Prostate gland (tissue), 2 donors: ENCODE measurements around the gene FAM117B.

ENCODE experiments used
- CTCF ChIP-seq, 4 experiments: fragments of 200-600 bp in 2 of 4; fragments of 450-650 bp in 2 of 4; sonication (generic) in 2 of 4; IDR thresholded peaks; 1 replicate in 3 of 4; 2 replicates in 1 of 4; pipeline ENCODE4 v1.5.1; 2016 to 2019; ENCODE audit warnings: antibody characterized with exemption in 4 of 4, mild to moderate bottlenecking in 2 of 4, moderate library complexity in 2 of 4
- POLR2A ChIP-seq: fragments of 450-650 bp; IDR thresholded peaks from one replicate; pipeline ENCODE4 v1.6.1; 2016; ENCODE audit warnings: antibody characterized with exemption, mild to moderate bottlenecking
- POLR2AphosphoS5 ChIP-seq: sonication (generic); formaldehyde crosslinking; IDR thresholded peaks from one replicate; pipeline ENCODE4 v1.6.1; 2017; ENCODE audit warnings: antibody characterized with exemption

- no peak for TF ChIP-seq CTCF (IDR thresholded peaks at IDR 0.05)
- no peak for TF ChIP-seq POLR2A
- no peak for TF ChIP-seq POLR2AphosphoS5
Measured at GRCh38 chr2:202657876-202658275, 23.1 kb downstream of the FAM117B start.
